GM19351 (cell line): ENCODE results near the gene SDC1.
A peak's percentile ranks its signal among the peaks of the same experiment; 100 is the strongest.

Experiments
- ATAC-seq: cut with Tn5 transposase; IDR thresholded peaks from one replicate; pipeline ENCODE4 v1.9.1; 2021; ENCODE audit warnings: mild to moderate bottlenecking, moderate library complexity; ENCODE audit not compliant: unreplicated experiment

The SDC1 gene

DNA sequence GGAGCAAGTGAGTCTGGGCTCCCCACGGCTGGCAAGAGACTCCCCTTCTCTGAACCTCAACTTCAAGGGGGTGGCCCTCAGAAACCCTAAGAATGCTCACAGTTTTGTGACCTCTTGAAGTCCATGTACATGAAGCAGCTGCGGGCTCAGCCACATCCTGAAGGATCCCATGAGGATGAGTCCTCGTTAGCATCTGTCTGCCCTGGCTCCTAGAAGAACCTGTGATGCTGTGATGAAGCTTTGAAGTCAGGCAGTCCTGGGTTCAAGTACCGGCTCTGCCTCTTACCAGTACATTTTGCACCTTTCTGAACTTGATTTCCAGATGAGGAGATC lies 38.1 kb downstream of the SDC1 start:
- ATAC-seq, result no peak

DNA sequence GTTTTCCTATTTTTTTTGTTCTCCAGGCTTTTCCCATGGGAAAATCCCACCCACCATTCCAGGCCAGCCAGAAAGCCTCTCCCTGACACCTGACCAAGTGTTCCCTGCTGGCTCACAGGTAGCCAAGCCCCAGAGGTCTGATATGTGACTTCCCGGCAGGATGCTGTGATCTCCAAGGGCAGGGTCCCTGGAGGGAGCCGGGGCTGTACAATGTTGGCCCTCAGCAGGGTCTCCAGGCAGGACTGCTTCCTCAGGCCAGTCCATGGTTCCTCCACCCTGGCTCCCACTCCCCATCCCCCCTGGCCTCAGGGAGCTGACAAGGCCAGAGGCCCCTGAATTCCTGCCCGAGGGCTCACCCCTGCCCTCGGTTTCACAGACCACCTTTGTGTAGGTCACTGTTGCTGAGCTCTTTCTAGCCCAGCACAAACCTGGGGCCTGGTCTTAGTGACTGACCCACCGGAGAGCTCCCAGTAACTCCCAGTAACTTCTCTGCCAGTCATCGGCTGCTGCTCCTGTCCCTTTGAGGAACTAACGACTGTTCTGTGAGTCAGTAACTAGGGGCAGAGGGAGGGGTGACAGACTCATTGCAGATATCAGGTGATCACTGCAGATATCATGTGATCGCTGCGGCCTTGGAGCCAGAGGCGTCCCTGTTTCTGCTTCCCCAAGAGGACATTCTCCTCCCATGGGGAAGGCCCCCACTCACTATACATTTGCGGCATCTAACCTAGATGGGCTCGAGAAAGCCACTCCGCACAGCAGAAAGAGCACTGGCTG lies 38.7 kb downstream of the SDC1 start:
- ATAC-seq, result peak; percentile 47

DNA sequence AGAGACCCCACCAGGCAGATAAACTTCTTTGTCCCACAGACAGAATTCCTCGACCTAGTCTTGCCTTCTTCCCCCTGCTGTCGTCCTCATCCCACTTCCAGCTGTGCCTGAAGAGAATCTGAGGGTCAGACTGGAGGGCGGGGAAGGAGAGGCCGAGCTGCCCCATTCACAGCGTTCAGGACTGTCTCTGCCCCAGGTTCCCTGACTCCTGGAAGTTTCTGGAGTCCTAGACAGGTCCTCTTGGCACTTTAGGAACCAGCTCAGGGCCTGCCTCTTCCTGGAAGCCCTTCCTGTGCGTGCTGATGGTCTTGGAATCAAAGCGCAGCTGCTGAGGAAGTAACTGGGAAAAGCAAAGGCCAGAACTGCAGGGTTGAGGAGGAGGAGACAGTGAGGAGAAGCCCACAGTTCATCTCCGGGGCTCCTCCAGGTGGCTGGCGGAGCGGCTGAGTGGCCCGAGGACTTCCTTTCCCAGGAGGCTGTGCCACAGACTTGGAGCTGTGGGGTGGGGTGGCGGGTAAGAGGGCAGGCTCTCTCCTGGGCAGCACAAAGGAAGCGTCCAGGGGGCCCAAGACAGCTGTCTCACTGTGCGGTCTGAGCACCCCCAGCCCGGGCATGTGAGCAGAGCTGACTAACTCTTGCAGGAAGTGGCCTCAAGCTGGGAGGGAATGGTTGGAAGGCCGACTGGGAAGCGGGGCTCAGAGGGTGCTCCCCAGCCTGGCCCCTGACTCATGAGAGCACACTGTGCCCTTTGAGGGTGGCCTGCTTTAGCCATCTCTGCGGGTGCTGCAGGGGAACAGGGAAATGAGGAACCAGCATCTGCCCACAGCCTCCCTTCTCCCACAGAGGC lies 39.5 kb downstream of the SDC1 start:
- no peak for ATAC-seq

GRCh38 chr2:20184067-20184938 lies 40.6 kb downstream of the SDC1 start:
- no peak for ATAC-seq

DNA sequence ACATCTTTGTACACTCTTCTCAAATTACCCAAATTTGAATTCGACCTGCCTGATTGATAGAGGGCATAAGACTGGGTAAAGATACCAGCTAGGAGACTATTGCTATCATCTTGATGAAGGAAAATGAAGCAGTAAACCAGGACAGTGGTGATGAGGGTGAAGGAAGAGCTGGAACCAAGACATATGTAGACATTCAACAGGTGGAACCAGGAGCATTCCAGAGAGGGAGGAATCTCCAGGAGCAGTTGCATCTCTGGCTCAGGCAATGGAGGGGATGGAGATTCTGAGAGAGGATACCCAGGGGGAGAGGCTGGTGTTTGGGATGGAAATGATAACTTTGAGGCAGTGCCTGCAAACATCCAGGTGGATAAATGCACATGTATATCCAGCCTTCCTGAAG lies 41.6 kb downstream of the SDC1 start:
- ATAC-seq, result no peak

DNA sequence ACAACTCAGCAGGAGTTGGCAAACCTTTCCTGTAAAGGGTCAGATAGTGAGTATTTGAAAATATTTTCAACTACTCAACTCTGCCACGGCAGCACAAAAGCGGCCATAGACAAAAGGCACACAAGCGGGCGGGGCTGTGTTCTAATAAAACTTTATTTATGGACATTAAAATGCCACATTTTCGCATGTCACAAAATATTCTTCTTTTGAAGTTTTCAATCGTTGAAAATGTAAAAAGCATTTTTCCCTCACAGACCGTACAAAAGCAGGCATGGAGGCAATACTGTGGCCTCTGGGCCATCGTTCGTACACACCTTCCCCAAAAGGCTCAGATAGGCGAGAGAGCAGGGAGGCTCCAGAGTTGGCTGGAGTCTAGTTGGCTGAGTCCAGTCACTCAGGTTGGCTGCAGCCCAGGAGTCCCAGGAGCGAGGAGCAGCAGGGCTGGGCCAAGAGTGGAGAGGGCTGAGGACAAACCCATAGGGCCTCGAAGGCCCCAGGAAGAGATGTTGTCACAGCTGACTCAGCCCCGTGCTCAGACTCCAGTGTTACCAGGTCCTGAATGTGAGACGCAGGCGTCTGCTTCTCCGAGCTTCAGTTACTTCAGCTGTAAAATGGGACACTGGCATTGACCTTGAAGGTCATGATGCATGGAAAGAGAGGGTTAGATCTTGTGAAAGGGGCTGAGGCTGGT lies 42.5 kb downstream of the SDC1 start:
- no peak for ATAC-seq

DNA sequence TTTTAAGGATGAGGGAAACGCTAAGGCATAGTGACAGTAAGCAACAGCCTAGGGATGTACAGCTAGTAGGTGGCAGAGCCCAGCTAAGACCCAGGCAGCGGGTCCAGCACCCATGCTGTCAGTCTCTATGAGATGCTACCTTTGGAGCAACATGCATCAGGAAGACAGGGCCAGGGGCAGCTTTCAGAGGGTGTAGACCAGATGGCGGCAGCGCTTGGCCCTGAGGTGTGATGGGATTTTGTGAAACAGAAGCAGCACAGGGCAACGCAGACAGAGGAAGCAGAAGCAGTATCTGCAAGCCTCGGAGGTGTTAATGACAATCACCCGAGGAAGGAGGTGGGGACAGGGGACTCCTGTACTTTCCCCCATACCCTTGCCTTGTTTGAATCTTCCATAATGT lies 43.2 kb downstream of the SDC1 start:
- ATAC-seq, result no peak

DNA sequence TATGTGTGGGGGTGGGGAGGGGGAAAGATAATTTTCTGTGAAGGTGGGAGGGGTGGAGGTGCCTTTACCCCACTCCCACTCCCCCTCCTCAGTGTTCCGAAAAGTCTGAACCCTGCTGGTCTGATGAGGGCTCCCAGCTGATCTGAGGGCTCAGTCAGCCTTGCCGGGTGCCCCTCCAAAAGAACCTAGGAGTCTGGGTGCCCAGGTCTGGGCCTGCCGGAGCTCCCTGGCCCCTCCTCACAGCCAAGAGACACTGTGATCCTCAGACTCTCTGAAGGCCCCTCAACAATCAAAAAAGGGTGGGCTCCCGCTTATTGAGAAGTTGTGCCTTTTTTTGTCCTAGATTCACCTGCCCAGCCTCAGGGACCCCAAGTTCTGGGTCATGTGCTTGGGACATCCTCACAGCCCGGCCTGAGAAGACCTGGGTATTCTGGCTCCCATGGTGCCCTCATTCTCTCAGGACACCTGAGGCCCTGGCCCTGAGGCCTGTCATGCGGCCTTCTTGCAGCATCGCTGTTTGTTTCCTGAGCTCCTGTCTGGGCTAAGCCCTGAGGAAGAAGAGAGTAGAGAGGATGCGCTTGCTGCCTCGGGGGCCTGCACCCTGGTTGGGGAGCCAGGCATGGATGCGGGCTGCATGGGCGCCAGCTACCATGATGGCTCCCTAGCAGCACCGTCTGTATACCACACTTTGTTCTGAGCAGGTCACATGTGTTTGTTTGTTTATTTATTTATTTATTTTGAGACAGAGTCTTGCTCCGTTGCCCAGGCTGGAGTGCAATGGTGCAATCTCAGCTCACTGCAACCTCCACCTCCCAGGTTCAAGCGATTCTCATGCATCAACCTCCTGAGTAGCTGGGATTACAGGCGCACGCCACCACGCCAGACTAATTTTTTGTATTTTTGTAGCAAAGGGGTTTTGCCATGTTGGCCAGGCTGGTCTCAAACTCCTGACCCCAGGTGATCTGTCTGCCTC lies 44.0 kb downstream of the SDC1 start:
- ATAC-seq, result no peak

- ATAC-seq, result no peak
These were observed 45.0 kb downstream of the SDC1 start for GRCh38 chr2:20179755-20180594.

- no peak for ATAC-seq
These were observed 45.5 kb downstream of the SDC1 start for GRCh38 chr2:20179466-20179754.

DNA sequence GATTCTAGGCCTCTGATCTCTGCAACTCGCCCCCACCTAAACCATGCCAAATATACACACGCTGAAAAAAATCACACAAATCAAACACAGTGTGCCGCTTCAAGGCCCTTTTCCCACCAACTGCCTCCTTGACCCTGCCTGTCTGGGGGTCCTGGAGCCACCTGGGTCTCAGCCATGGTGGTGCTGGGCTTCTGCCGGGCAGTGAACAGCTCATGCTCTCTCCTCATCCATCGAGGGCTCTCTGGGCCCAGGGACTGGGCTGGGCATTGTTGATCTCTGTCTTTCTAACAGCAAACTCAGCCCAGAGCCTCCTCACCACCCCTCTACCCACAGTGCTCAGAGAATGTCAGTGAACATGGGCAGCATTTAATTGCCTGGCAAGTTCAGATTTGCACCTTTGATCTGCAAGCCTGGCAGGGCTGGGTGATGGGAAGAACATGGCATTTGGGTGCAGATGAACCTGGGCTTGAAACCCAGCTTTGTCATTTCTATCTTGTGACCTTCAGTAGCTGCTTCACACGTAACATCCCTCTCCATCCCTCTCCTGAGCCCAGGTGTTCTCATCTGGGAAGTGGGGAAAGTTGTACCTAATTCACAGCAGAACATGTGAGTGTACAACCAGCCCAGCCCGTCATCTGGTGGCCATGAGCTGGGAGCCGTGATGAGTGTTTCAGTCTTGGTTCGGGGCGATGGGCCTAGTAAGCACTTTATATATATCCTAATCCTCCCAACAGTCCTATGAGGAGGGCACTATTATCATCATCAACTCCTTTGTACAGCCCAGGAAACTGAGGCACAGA lies 46.1 kb downstream of the SDC1 start:
- ATAC-seq, result no peak

DNA sequence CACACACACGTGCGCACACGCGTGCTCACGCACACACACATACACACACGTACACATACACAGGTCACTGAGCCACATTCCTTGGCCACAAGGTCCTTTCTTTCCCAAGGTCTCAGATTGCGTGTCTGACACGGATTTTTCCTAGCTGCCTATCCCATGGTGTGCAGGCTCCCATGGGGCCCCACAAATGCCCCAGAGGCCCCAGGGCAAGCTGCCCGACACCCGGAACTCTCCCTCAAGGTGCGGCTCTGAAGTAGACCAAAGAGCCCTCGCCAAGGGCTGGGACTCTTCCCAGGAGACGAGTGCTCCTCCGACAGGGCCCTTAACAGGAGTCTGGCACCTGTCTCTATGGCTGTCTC lies 46.7 kb downstream of the SDC1 start:
- no peak for ATAC-seq

DNA sequence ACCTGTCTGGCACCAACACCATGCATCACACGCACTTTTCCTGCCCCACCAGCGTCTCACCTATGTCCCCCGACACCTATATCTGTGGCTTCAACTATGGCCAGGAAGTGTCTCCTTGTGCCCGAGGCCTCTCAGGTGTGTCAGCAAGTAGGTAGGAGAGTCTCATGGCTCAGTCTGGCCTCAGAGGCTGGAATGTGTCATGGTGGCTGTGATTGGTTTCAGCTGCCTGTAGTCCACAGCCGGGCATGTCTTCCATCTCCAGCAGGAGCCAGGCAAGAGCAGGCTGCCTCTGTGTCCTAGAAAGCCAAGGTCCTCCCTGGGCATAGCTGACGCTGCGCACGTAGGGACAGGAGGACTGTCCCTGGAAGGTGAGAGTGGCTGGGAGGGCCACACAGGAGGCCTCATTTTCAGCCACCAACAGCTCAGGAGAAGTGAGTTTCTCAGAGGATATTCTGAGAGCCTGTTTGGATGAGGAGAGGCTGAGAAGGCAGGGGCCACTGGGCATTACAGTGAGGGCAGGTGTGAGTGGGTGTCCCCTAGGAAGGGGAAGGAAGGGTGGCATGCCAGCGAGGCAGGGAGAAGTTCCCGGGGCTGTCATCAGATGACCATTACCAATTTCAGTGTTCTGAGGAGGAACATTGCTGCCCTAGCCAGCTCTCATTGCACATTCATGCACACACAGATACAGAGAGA lies 47.2 kb downstream of the SDC1 start:
- ATAC-seq, result no peak

DNA sequence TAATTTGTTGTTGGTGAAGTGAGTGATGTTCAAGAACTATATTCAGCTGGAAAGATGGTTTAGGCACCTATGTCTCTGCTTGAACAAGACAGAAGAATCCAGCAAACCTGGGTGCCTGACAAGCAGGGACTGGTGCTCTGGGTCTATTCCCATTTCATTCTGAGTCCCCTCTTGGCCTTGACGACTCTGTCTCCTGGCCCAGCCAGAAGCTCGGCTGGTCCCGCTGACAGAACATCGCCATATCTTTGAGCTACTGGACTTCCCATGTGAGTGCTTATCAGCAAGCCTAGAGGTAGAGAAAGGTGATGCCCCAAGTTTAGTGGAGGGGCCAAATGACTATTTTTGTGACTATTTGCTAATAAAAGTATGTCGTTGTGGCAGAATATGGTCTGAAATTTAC lies 48.2 kb downstream of the SDC1 start:
- ATAC-seq, result no peak

DNA sequence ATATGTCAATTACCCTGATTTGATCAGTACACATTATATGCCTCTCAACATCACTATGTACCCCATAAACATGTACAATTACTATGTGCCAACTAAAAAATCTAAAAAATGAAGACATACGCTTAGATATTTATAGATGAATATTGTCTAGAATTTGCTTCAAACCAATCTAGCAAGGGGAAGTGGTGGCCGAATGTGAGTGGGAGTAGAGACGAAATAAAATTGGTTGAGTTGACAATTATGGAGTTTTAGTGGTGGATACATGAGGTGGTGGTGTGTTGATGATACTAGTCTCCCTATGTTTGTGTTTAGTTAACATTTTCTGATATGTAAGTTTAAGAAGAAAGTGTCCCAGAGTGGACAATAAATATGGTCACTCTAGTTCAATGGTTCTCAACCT lies 49.0 kb downstream of the SDC1 start:
- ATAC-seq, result no peak

- ATAC-seq, result no peak
These were observed 49.7 kb downstream of the SDC1 start for GRCh38 chr2:20175267-20175666.

GRCh38 chr2:20174410-20174809 lies 50.5 kb downstream of the SDC1 start:
- no peak for ATAC-seq
